Transverse colon (tissue), 4 donors: ENCODE data around the gene LGI4.

Source experiments
- CTCF ChIP-seq, 5 experiments: fragments of 200-600 bp in 3 of 5; fragments of 450-650 bp in 2 of 5; sonication (generic) in 3 of 5; IDR thresholded peaks; 1 replicate in 2 of 5; 2 replicates in 3 of 5; pipeline ENCODE4 v1.5.1; 2016 to 2017; ENCODE audit warnings: antibody characterized with exemption in 5 of 5, inconsistent platforms in 3 of 5, mild to moderate bottlenecking in 2 of 5, moderate library complexity in 1 of 5
- POLR2A ChIP-seq: fragments of 450-650 bp; IDR thresholded peaks from one replicate; pipeline ENCODE4 v1.6.1; 2016; ENCODE audit warnings: antibody characterized with exemption, mild to moderate bottlenecking, moderate library complexity
- POLR2AphosphoS5 ChIP-seq, 3 donors: sonication (generic); formaldehyde crosslinking; IDR thresholded peaks; one replicate each; pipeline ENCODE4 v1.6.1; 2016; ENCODE audit warnings: antibody characterized with exemption in 3 of 3

DNA sequence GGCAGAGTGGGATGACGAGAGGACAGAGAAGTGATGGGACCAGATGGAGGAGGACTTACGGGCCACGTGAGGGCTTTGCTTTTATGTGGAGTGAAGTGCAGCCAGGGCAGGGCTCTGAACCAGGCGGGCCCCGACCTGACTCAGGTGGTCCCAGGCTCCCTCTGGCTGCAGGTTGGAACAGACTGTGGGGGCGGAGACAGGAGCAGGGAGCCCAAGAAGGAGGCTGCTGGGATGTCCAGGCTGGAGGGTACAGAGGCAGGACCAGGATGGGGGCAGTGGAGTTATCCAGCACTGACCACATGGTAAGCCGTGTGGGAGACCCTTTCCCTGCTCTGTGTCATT lies 21.8 kb upstream of the LGI4 start:
- TF ChIP-seq POLR2AphosphoS5 (IDR thresholded peaks at IDR 0.05): no peak
- no peak for TF ChIP-seq POLR2A
- TF ChIP-seq CTCF (IDR thresholded peaks at IDR 0.05): no peak
